Activated T-helper 1 cell treated with anti-CD3 and anti-CD28 coated beads, Interleukin-12 subunit alpha, Interleukin-12 subunit beta, Interleukin-2, Interleukin-4 antibody, amounts not matched to agents 30 ng/mL and 10 ng/mL and 1 ng/mL, durations not matched to agents 14 hours and 24 hours and 36 hours (primary cell): ENCODE data around the gene SPINK7. TPM values are rescaled to one million over a fixed set of nuclear protein-coding genes. Genes with fewer than 3 reads are reported as not detected.
"Not testable (repeated sequence)": the region's sequence is repeated elsewhere in the genome, so short reads cannot be mapped to it uniquely, and the experiment has no call there.

Experiments
- DNase-seq: peaks from one replicate; pipeline ENCODE4 v3.0.0; 2021; ENCODE audit warnings: low spot score
- H3K27ac Mint-ChIP-seq: one replicate; pipeline ENCODE4 v1.8.0; 2021; ENCODE audit warnings: mild to moderate bottlenecking, mixed read lengths
- H3K27me3 Mint-ChIP-seq: one replicate; pipeline ENCODE4 v1.8.0; 2022; ENCODE audit warnings: mild to moderate bottlenecking, moderate library complexity, mixed read lengths; ENCODE audit not compliant: insufficient read depth
- H3K36me3 Mint-ChIP-seq: one replicate; pipeline ENCODE4 v1.8.0; 2021; ENCODE audit warnings: low read depth, mixed read lengths
- H3K4me1 Mint-ChIP-seq: one replicate; pipeline ENCODE4 v1.8.0; 2021; ENCODE audit warnings: low read depth, mixed read lengths
- H3K4me3 Mint-ChIP-seq: one replicate; pipeline ENCODE4 v1.8.0; 2021; ENCODE audit warnings: mild to moderate bottlenecking, moderate library complexity, mixed read lengths
- H3K9me3 Mint-ChIP-seq: one replicate; pipeline ENCODE4 v1.8.0; 2021; ENCODE audit warnings: mixed read lengths
- intact Hi-C: fragments of 100-400 bp; cut with micrococcal nuclease; formaldehyde crosslinking; loops from one replicate; pipeline ENCODE4 v1.15.1; 2024
- total RNA-seq: library from RNA; stranded (reverse); gene quantifications from 2 replicates; pipeline ENCODE4 v1.2.3, GENCODE V29; 2022

Gene SPINK7
- total RNA-seq, result not detected in 2 replicates

- Mint-ChIP-seq H3K27me3 (no peaks in the 10 kb centered on the region), H3K4me3 (no peak within 1 kb of the TSS), H3K4me1 (no peaks in the 10 kb centered on the region), H3K9me3 (no peaks in the 10 kb centered on the region), H3K27ac (no peak within 1 kb of the TSS), H3K36me3 (no peaks in the 10 kb centered on the region)
- DNase-seq, result no peak
- intact Hi-C loops, result no loop called here
These were observed at the start of gene SPINK7 for GRCh38 chr5:148312153-148312552. Gene SPINK7, plus strand, starts transcription at chr5:148312423. Its CDS starts 61 bp downstream, at chr5:148312484.

GRCh38 chr5:148267962-148268361, 44.3 kb upstream of the SPINK7 start:
- H3K4me3 Mint-ChIP-seq, result no peak overlapping the region
- peaks cover 2% of the 10 kb centered on the region for H3K27me3 Mint-ChIP-seq
- no peaks in the 10 kb centered on the region for H3K36me3 Mint-ChIP-seq
- intact Hi-C loops, result no loop called here
- no peaks in the 10 kb centered on the region for H3K4me1 Mint-ChIP-seq
- no peak overlapping the region for H3K27ac Mint-ChIP-seq
- H3K9me3 Mint-ChIP-seq, result no peaks in the 10 kb centered on the region
- no peak for DNase-seq

- peaks cover 2% of the 10 kb centered on the region for H3K27me3 Mint-ChIP-seq
- no peak within 1 kb of the TSS for H3K4me3 Mint-ChIP-seq
- intact Hi-C loops, result no loop called here
- no peaks in the 10 kb centered on the region for H3K9me3 Mint-ChIP-seq
- H3K36me3 Mint-ChIP-seq, result no peaks in the 10 kb centered on the region
- no peak for DNase-seq
- no peaks in the 10 kb centered on the region for H3K4me1 Mint-ChIP-seq
- no peak within 1 kb of the TSS for H3K27ac Mint-ChIP-seq
These were observed 43.7 kb upstream of the SPINK7 start, which contains the start of gene SPINK13 for GRCh38 chr5:148268566-148268965. Gene SPINK13, plus strand, starts transcription at chr5:148268794. Its CDS starts 1,279 bp downstream, at chr5:148270073.

- DNase-seq, H3K36me3 Mint-ChIP-seq, H3K4me3 Mint-ChIP-seq, H3K4me1 Mint-ChIP-seq, H3K27ac Mint-ChIP-seq, intact Hi-C loops, H3K27me3 Mint-ChIP-seq: not testable (repeated sequence)
- H3K9me3 Mint-ChIP-seq, result peaks cover 29% of the 10 kb centered on the region
These were observed 37.1 kb upstream of the SPINK7 start for GRCh38 chr5:148275129-148275528.

GRCh38 chr5:148280893-148281292, 31.3 kb upstream of the SPINK7 start:
- H3K4me1 Mint-ChIP-seq, intact Hi-C loops, H3K27me3 Mint-ChIP-seq, H3K36me3 Mint-ChIP-seq, H3K4me3 Mint-ChIP-seq, H3K27ac Mint-ChIP-seq, DNase-seq: not testable (repeated sequence)
- H3K9me3 Mint-ChIP-seq, result peaks cover 28% of the 10 kb centered on the region

- DNase-seq, H3K27me3 Mint-ChIP-seq, H3K4me1 Mint-ChIP-seq, H3K36me3 Mint-ChIP-seq, H3K4me3 Mint-ChIP-seq, intact Hi-C loops, H3K27ac Mint-ChIP-seq: not testable (repeated sequence)
- peaks cover 24% of the 10 kb centered on the region for H3K9me3 Mint-ChIP-seq
These were observed 30.9 kb upstream of the SPINK7 start for GRCh38 chr5:148281336-148281735.

GRCh38 chr5:148290271-148291195, 21.7 kb upstream of the SPINK7 start:
- Mint-ChIP-seq H3K27me3 (no peaks in the 10 kb centered on the region), H3K27ac (no peak overlapping the region), H3K9me3 (no peaks in the 10 kb centered on the region), H3K36me3 (no peaks in the 10 kb centered on the region), H3K4me3 (no peak overlapping the region), H3K4me1 (no peaks in the 10 kb centered on the region)
- DNase-seq, result no peak
- intact Hi-C loops, result loop anchor here (5.0 kb wide), 1 partner anchor 442 kb away; no protein-coding TSS in a partner anchor

- Mint-ChIP-seq H3K27ac (no peak overlapping the region), H3K4me1 (no peaks in the 10 kb centered on the region), H3K4me3 (no peak overlapping the region), H3K27me3 (no peaks in the 10 kb centered on the region), H3K36me3 (no peaks in the 10 kb centered on the region), H3K9me3 (no peaks in the 10 kb centered on the region)
- DNase-seq, result no peak
- intact Hi-C loops, result no loop called here
These were observed 14.5 kb upstream of the SPINK7 start for GRCh38 chr5:148297731-148298130.

- Mint-ChIP-seq H3K4me1 (no peaks in the 10 kb centered on the region), H3K27ac (no peak overlapping the region), H3K4me3 (no peak overlapping the region), H3K9me3 (no peaks in the 10 kb centered on the region), H3K36me3 (no peaks in the 10 kb centered on the region), H3K27me3 (peaks cover 3% of the 10 kb centered on the region)
- DNase-seq, result no peak
- intact Hi-C loops, result no loop called here
These were observed 5.8 kb upstream of the SPINK7 start for GRCh38 chr5:148306446-148306845.

- DNase-seq, result no peak
- intact Hi-C loops, result no loop called here
- Mint-ChIP-seq H3K4me3 (no peak overlapping the region), H3K9me3 (no peaks in the 10 kb centered on the region), H3K4me1 (no peaks in the 10 kb centered on the region), H3K27ac (no peak overlapping the region), H3K36me3 (no peaks in the 10 kb centered on the region), H3K27me3 (peaks cover 3% of the 10 kb centered on the region)
These were observed 3.2 kb upstream of the SPINK7 start for GRCh38 chr5:148309019-148309418.

- Mint-ChIP-seq H3K4me1 (no peaks in the 10 kb centered on the region), H3K4me3 (no peak overlapping the region), H3K27me3 (peaks cover 3% of the 10 kb centered on the region), H3K36me3 (no peaks in the 10 kb centered on the region), H3K27ac (no peak overlapping the region), H3K9me3 (no peaks in the 10 kb centered on the region)
- intact Hi-C loops, result no loop called here
- DNase-seq, result no peak
These were observed 2.5 kb upstream of the SPINK7 start for GRCh38 chr5:148309746-148310145.

- DNase-seq, result no peak
- Mint-ChIP-seq H3K36me3 (no peaks in the 10 kb centered on the region), H3K9me3 (no peaks in the 10 kb centered on the region), H3K27me3 (no peaks in the 10 kb centered on the region), H3K4me3 (no peak overlapping the region), H3K27ac (no peak overlapping the region), H3K4me1 (no peaks in the 10 kb centered on the region)
- intact Hi-C loops, result no loop called here
These were observed 739 bp upstream of the SPINK7 start for GRCh38 chr5:148311484-148311883.

GRCh38 chr5:148314187-148314586, 2.0 kb downstream of the SPINK7 start:
- no peaks in the 10 kb centered on the region for H3K36me3 Mint-ChIP-seq
- DNase-seq, result no peak
- H3K27ac Mint-ChIP-seq, result no peak overlapping the region
- no peak overlapping the region for H3K4me3 Mint-ChIP-seq
- intact Hi-C loops, result no loop called here
- H3K9me3 Mint-ChIP-seq, result no peaks in the 10 kb centered on the region
- H3K4me1 Mint-ChIP-seq, result no peaks in the 10 kb centered on the region
- H3K27me3 Mint-ChIP-seq, result no peaks in the 10 kb centered on the region
